Hippocampal formation (tissue), 2 donors: Measurements from ENCODE around the gene PTGIS.
"Not testable (repeated sequence)": the region's sequence is repeated elsewhere in the genome, so short reads cannot be mapped to it uniquely, and the experiment has no call there.

Source experiments
- DNase-seq, 2 donors: peaks; one replicate each; lab custom pipeline; 2025; lab: John Stamatoyannopoulos, UW

Gene PTGIS

DNA sequence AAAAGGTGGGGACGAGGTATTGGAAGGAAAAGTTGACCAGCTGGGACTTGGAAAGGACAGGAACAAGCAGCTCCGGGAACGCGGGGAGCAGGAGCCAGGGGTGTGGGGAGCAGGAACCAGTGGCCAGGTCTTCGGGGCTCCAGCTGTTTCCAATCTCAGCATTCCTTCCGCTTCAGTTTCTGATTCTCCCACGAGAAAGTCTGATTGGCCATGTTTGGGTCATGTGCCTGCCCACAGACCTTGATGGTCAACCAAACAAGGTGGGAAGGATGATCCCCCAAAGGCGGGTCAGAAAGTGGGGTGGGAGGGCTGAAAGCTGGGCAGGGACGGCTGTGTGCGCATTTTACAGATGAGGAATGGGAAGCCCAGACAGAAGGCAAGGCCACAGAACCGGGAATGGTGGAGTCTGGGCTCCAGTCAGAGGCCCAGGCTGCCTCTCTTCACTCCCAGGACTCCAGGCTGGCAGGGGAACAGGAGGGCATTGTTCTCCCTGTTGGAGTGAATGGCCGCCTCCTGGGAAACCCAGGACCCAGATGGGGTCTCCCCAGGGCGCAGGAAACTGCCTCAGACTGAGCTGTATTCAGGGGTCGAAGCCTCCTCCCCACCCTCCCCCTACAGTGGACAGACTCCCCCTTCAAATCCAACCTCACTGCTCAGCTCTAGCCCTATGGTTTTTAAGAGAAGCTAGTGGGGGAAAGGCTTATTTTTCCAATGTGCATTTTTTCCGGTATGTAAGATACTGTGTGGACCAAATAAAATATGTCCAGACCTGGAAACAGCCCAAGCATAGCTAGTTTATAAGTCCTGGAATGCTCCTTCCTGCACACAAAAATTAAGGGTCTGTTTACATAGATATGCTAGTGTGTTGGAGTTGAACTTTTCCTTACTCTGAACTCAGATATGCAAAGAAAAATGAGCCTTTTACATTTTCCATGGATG, 12.2 kb upstream of the PTGIS start:
- DNase-seq = no peak

GRCh38 chr20:49579195-49579594, 11.3 kb upstream of the PTGIS start:
- no peak for DNase-seq

DNA sequence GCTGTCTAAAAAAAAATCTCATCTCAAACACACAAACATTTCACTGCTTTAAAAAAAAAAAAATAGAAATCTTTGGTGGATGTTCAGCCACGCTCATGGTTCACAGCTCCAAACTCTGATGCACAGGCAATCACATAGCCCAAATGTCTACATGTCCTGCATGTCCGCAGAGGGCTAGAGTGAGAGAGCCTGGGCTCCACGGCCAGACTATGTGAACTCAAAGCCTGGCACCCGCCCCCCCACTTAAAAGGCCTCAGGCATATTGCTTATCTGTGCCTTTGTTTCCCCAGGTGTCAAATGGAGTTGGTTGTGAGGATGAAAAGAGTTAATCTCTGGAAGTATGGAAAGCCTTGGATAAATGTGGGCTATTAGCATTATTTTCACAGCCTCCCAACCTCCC, 10.5 kb upstream of the PTGIS start:
- no peak for DNase-seq

- no peak for DNase-seq
These were observed 7.7 kb upstream of the PTGIS start for GRCh38 chr20:49575551-49576060.

DNA sequence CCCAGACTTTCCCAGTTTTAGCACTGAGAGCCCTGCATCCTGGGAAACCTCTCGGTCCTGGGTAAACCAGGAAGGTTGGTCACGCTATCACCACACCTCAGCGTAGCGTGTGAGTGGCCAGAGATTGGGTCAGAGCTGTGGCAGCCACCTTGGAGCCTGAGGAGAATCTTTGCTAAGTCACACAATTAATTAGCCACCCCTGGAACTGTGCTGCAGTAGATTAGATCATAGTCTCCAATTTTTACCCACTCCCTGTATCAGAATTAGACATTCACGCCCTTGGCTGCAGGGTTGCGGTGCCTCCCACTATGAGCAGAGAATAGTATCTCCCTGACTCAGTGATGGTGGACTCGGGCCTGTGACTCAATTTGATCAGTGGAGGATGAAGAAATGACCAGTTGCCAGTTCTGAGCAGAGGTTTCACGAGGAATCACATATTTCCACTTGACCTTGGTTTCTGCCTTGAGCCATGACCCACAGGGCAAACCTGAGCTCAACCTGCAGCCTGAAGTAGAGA, 6.0 kb upstream of the PTGIS start:
- DNase-seq = no peak

GRCh38 chr20:49572857-49573256, 4.9 kb upstream of the PTGIS start:
- no peak for DNase-seq

DNA sequence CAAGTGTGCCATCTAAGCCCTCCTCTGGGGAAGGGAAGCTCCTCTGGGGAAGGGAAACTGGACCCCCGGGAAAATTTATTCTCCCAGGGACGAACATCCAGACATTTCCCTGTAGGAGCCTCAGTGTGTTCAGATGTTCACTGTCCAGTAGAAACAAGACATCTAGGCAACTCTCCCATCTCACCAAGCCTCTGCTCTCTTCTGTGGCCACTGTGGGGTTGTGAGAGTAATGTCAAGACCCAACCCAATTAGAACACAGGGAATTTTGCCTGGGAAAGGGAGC, 3.6 kb upstream of the PTGIS start:
- DNase-seq = no peak

DNA sequence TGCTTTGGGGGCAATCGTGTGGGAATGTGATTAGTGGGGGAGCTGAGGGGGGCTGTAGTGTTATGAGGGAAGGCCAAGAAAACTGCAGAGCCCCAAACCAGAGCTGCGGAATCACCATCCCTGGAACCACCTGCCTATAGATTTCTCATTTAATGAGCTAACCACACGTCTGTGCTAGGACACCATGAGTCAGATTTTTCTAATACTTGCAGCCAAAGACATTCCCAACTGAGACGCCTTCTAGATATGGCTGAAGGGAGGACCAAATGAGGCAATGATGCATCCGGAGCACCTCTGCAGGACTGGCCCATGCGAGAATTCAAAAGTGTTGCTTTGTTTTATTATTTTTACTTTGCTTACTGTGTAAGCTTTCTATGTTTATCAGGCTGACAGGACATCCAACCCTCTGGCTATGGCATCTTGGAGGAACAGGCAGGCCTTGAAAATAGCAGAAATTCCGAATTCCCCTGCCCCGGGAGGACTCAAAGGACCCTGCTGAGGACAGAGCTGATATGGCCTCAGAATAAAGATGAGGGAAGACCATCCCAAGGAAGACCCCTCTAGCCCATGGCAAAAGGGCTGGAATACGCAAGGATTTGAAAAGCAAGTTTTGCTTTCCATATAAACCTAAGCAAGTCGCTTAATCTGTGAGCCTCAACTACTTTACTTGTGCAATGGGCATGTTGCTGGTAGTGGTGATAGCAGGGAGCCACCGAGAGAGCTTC, 3.1 kb upstream of the PTGIS start:
- no peak for DNase-seq

DNA sequence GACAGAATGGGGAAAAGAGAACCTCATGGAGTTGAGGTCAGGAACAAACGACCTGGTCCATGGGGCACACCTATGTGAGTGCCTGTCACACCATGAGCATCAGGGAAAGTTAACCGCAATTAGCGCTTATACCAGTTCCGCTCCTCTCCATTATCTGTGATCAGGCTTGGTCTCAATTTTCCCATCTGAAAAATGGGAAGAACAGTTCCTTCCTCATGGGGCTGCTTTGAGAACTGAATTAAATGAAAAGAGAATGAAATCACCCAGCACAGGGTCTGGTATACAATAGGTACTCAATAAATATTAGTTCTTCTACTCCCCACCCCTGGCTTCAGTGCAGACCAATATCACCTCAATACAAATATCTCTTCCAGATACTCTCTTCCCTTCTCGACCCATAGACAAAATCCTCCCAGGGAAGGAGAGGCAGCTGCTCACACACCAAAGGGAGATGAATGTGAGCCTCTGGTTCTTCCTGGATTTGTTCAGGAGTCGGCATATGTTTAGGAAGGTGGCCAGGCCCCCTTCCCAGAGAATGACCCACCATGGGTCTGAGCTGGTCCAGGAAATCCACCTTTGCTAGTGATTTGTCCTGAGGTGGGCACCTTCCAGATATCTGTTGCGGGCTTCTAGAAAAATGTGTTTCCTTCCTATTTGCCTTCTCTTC, 2.4 kb upstream of the PTGIS start:
- DNase-seq = no peak

- no peak for DNase-seq
These were observed 1.6 kb upstream of the PTGIS start for GRCh38 chr20:49569411-49570115.

- DNase-seq = no peak
These were observed 578 bp upstream of the PTGIS start for GRCh38 chr20:49568278-49569151.

DNA sequence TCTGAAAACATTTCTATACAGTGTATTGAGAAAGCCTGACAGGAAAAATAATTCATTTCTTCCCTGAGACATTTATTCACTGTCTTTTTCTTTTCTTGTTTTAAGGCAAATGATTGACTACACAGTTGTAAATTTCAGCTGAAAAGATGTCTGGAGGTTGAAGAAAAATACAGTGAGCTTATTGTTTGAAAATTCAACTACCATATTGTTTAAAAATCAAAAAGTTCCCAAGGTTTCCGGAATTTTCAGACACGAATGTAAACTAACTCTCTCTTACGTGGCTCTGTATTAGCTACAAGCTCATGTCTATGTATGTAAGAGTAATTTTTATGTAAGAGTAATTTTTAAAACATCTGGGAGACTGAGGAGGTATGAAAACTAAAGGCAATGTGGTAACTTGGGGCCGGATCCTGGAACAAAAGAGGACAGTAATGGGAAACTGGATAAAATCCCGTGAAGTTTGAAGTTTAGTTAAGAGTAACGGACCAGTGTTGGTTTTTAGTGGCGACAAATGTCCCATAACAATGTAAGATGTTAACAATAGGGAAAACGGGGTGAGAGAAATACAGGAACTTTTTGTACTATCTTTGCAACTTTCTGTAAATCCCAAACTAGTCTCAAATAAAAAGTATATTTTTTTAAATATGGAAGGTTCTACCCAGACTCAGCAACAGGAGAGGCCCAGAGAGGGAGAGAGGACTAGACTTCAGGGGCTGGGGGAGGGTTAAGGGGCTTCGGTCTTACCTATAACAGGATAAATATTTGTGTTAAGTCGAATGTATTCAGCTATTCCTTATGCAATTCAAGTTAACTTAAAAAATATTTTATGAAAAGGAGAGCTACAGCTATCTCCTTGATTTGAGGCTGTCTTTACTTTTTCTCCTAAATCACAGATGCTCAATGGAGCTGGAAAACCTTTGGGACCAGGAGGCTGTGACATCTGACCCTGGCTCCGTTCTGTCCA, 1.3 kb downstream of the PTGIS start:
- no peak for DNase-seq

DNA sequence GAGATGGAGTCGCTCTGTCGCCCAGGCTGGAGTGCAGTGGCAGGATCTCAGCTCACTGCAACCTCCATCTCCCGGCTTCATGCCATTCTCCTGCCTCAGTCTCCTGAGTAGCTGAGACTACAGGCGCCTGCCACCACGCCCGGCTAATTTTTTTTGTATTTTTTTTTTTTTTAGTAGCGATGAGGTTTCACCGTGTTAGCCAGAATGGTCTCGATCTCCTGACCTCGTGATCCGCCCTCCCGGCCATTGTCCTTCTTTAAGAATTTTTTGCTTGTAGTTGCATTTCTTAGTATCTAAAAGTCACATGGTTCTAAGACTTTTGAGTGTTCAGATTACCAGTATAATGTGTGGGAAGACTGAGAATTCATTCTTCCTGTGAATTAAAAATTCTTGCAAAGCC, 2.9 kb downstream of the PTGIS start:
- not testable (repeated sequence) for DNase-seq

GRCh38 chr20:49563015-49563980, 4.6 kb downstream of the PTGIS start:
- no peak for DNase-seq

GRCh38 chr20:49562311-49563014, 5.5 kb downstream of the PTGIS start:
- no peak for DNase-seq

DNA sequence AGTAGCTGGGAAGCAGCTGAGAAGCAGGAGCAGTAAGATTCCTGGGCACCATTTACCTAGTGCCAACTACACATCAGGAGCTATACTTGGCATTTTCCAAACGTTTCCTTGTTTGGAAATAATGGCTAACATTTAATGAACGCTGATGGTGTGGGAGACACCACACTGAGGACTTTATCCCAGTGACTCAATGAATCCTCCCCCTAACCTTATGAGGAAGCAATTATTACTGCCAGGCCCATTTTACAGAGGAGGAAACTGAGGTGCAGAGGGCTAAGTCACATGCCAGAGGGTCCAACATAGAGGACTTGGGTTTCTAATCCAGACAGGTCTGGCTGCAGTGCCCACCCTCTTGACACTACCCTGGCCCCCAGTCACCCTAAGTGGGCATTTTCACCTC, 6.1 kb downstream of the PTGIS start:
- no peak for DNase-seq

GRCh38 chr20:49561256-49561655, 6.7 kb downstream of the PTGIS start:
- DNase-seq = no peak

GRCh38 chr20:49560646-49561045, 7.3 kb downstream of the PTGIS start:
- no peak for DNase-seq
